Measurements from ENCODE around the gene JAZF1. TPM values are rescaled to one million over a fixed set of nuclear protein-coding genes. Genes with fewer than 3 reads are reported as not detected.
"Not testable (repeated sequence)": the region's sequence is repeated elsewhere in the genome, so short reads cannot be mapped to it uniquely, and the experiment has no call there.

JAZF1 gene
- total and polyA plus RNA-seq, 2 experiments from 2014 or later = 9.8 to 12.3 TPM

- Histone ChIP-seq H3K36me3 (no peaks in the 10 kb centered on the region), H3K27ac (no peak overlapping the region), H3K9me3 (ENCODE audit: low read depth) (no peaks in the 10 kb centered on the region), H3K4me3 (no peak overlapping the region), H3K4me1 (ENCODE audit: low read depth) (no peaks in the 10 kb centered on the region), H3K27me3 (no peaks in the 10 kb centered on the region)
- DNase-seq (ENCODE audit: low read depth in 1 of 2, low spot score in 1 of 2) = no peak
- no peak for TF ChIP-seq CTCF (IDR thresholded peaks at IDR 0.05; ENCODE audit: low read depth, low read length)
Observed at GRCh38 chr7:27888736-27889135, 291.9 kb downstream of the JAZF1 start.

DNA sequence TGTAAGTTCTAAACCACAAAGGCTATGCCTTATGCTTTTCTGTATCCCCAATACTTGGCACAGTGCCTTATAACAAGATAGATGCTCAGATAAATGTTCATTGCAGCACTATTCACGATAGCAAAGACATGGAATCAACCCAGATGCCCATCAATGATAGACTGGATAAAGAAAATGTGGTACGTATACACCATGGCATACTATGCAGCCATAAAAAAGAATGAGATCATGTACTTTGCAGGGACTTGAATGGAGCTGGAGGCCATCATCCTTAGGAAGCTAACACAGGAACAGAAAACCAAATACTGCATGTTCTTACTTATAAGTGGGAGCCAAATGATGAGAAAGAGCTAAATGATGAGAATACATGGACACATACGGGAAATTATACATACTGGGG is 293.9 kb downstream of the JAZF1 start:
- not testable (repeated sequence) for H3K27ac ChIP-seq; H3K4me3 ChIP-seq; H3K9me3 ChIP-seq (ENCODE audit: low read depth); H3K27me3 ChIP-seq; H3K4me1 ChIP-seq (ENCODE audit: low read depth); H3K36me3 ChIP-seq; DNase-seq (ENCODE audit: low read depth in 1 of 2, low spot score in 1 of 2)

- Histone ChIP-seq H3K27me3 (no peaks in the 10 kb centered on the region), H3K36me3 (no peaks in the 10 kb centered on the region), H3K4me1 (ENCODE audit: low read depth) (no peaks in the 10 kb centered on the region), H3K9me3 (ENCODE audit: low read depth) (no peaks in the 10 kb centered on the region), H3K4me3 (no peak overlapping the region), H3K27ac (no peak overlapping the region)
- no peak for DNase-seq (ENCODE audit: low read depth in 1 of 2, low spot score in 1 of 2)
- no peak for TF ChIP-seq CTCF (IDR thresholded peaks at IDR 0.05; ENCODE audit: low read depth, low read length)
Observed at GRCh38 chr7:27885652-27886051, 294.9 kb downstream of the JAZF1 start.

- no peak for TF ChIP-seq CTCF (IDR thresholded peaks at IDR 0.05; ENCODE audit: low read depth, low read length)
Observed at GRCh38 chr7:27883696-27884095, 296.9 kb downstream of the JAZF1 start.

DNA sequence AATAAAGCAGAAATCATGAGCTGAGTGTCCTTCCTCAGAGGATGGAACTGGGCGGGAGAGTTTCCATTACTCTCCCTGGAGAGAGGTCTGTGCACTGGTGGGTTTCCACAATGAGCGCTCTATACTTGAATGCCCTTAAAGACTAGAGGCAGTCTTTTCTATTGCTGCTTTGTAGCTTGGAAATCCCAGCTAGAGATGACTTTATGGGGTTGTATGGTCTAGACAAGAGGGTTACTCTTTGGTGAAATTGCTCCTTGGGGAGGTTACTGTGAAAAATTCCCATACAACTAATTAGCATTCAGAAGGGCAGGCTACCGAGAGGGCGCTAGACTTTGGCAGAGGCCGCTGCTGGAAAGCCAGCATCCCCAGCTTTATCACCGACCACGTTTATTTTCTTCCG is 303.8 kb downstream of the JAZF1 start:
- no peaks in the 10 kb centered on the region for H3K27me3 ChIP-seq
- no peaks in the 10 kb centered on the region for H3K9me3 ChIP-seq (ENCODE audit: low read depth)
- H3K36me3 ChIP-seq = no peaks in the 10 kb centered on the region
- no peak for TF ChIP-seq CTCF (IDR thresholded peaks at IDR 0.05; ENCODE audit: low read depth, low read length)
- DNase-seq (ENCODE audit: low read depth in 1 of 2, low spot score in 1 of 2) = no peak
- no peaks in the 10 kb centered on the region for H3K4me1 ChIP-seq (ENCODE audit: low read depth)
- H3K27ac ChIP-seq = no peak overlapping the region
- H3K4me3 ChIP-seq = no peak overlapping the region

More at GRCh38 chr7:27883696-27884095, 296.9 kb downstream of the JAZF1 start:
- Histone ChIP-seq H3K36me3 (no peaks in the 10 kb centered on the region), H3K27ac (no peak overlapping the region), H3K4me1 (ENCODE audit: low read depth) (no peaks in the 10 kb centered on the region), H3K9me3 (ENCODE audit: low read depth) (no peaks in the 10 kb centered on the region), H3K27me3 (no peaks in the 10 kb centered on the region), H3K4me3 (no peak overlapping the region)
- DNase-seq (ENCODE audit: low read depth in 1 of 2, low spot score in 1 of 2) = peak in 1 of 2 donors; percentile 60

GRCh38 chr7:27875832-27876231 is 304.8 kb downstream of the JAZF1 start:
- Histone ChIP-seq H3K9me3 (ENCODE audit: low read depth) (no peaks in the 10 kb centered on the region), H3K27me3 (no peaks in the 10 kb centered on the region), H3K36me3 (no peaks in the 10 kb centered on the region), H3K4me1 (ENCODE audit: low read depth) (no peaks in the 10 kb centered on the region), H3K4me3 (no peak overlapping the region), H3K27ac (no peak overlapping the region)
- no peak for DNase-seq (ENCODE audit: low read depth in 1 of 2, low spot score in 1 of 2)
- no peak for TF ChIP-seq CTCF (IDR thresholded peaks at IDR 0.05; ENCODE audit: low read depth, low read length)

All from cardiac muscle cell (in vitro differentiated cells and primary cell).